ENCODE data around the gene PRDM8.

- TF ChIP-seq POLR2A (IDR thresholded peaks at IDR 0.05; ENCODE audit: low read depth, low read length), result no peak
- TF ChIP-seq POLR2AphosphoS5 (IDR thresholded peaks at IDR 0.05; ENCODE audit: low read depth, low read length), result no peak
- no peak for TF ChIP-seq TAF1 (IDR thresholded peaks at IDR 0.05; ENCODE audit: borderline replicate concordance, low read depth, low read length)
These were observed 8.8 kb downstream of the PRDM8 start for GRCh38 chr4:80206111-80206510.
